ENCODE results near the gene FBLIM1. TPM values are rescaled to one million over a fixed set of nuclear protein-coding genes. Genes with fewer than 3 reads are reported as not detected.

Gene FBLIM1
- total RNA-seq, 4 donors from 2014 or later: 11.4 to 28.0 (median 25.9) TPM

DNA sequence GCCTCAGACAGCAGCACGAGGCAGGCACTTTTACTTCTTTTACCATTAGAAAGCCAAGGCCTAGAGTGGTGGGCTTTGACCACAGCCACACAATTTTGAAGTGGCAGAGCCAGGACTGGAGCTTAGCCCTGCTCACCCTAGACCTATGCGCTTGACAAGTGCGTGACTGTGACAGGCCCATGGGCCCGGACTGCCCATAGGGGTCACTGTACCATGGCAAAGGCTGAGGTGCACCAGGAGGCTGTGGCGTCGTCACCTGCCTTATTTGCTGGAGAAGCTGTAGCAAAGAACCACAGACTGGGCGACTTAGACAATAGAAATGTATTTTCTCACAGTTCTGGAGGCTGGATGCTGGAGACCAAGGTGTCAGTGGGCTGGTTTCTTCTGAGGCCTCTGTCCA lies 18.9 kb upstream of the FBLIM1 start:
- WGBS, 2 donors: 95 to 97% methylated on average over 7 of the region's 7 CpGs
- DNase-seq: no peak
- TF ChIP-seq, protein P1, sequence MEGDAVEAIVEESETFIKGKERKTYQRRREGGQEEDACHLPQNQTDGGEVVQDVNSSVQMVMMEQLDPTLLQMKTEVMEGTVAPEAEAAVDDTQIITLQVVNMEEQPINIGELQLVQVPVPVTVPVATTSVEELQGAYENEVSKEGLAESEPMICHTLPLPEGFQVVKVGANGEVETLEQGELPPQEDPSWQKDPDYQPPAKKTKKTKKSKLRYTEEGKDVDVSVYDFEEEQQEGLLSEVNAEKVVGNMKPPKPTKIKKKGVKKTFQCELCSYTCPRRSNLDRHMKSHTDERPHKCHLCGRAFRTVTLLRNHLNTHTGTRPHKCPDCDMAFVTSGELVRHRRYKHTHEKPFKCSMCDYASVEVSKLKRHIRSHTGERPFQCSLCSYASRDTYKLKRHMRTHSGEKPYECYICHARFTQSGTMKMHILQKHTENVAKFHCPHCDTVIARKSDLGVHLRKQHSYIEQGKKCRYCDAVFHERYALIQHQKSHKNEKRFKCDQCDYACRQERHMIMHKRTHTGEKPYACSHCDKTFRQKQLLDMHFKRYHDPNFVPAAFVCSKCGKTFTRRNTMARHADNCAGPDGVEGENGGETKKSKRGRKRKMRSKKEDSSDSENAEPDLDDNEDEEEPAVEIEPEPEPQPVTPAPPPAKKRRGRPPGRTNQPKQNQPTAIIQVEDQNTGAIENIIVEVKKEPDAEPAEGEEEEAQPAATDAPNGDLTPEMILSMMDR (IDR thresholded peaks at IDR 0.05): no peak
- TF ChIP-seq POLR2A (IDR thresholded peaks at IDR 0.05): no peak
- H3K4me1 ChIP-seq: peaks cover 17 to 40% of the 10 kb centered on the region in 2 donors
- intact Hi-C loops (cut with DNase I): loop anchor here (5.0 kb wide), 1 partner anchor 142 kb away; no protein-coding TSS in a partner anchor
- no peak overlapping the region for H3K4me3 ChIP-seq (replicated peaks in 1 of 3)
- H3K27ac ChIP-seq: no peak overlapping the region
- H3K27me3 ChIP-seq: no peaks in the 10 kb centered on the region
- no peaks in the 10 kb centered on the region for H3K9me3 ChIP-seq
- H3K36me3 ChIP-seq: peaks cover 0 to 3% of the 10 kb centered on the region in 2 donors

DNA sequence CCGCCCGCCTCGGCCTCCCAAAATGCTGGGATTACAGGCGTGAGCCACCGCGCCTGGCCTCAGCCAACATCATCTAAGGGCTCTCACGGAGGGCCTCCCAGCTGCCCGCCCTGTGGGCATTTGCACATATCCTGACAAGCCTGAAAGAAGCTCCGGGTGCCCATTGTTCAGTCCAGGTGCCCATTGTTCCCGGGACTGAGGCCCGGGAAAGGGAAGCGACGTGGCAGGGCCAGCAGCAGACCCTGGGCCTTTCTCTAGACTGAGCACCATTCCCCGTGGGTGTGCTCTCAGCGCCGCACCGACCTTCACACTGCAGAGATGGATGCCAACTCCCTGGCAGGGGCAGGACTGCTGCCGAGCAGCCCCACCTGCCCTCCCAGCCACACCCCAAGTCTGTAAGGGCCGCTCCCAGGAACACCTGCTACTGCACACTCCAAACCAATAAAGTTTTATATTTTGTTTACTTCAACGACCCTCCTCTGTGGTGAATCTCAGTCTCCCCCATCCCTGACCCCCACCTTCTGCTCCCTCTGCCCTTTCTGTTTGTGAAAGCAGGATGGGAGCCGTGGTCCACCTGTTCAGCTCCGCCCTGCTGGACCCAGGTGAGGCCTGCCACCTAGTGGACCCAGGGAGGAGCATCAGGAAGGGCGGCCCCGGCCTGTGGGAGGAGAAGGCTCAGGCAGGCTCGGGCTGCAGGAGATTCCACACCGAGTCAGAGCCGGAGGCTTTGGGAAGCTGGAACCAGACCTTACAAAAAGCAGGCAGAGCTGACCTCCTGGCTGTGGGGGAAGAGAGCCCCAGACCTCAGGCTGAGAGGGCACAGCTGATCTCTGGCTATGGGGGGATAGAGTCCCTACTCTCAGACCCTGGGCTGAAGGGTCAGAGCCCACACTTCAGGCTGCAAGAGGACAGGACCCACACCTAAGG lies 17.4 kb upstream of the FBLIM1 start:
- TF ChIP-seq, protein P1 (IDR thresholded peaks at IDR 0.05): peak; percentile 65 to 97 (median 90)
- no peak for TF ChIP-seq POLR2A (IDR thresholded peaks at IDR 0.05)
- intact Hi-C loops (cut with DNase I): loop anchor here (5.0 kb wide), 1 partner anchor 144 kb away; no protein-coding TSS in a partner anchor
- WGBS, 2 donors: 48 to 54% methylated on average over 16 to 21 of the region's 27 CpGs
- no peaks in the 10 kb centered on the region for H3K27me3 ChIP-seq
- H3K27ac ChIP-seq: no peak overlapping the region
- H3K9me3 ChIP-seq: no peaks in the 10 kb centered on the region
- no peaks in the 10 kb centered on the region for H3K36me3 ChIP-seq
- DNase-seq: peak; percentile 88 to 91
- H3K4me1 ChIP-seq: peaks cover 8 to 26% of the 10 kb centered on the region in 2 donors
- H3K4me3 ChIP-seq (replicated peaks in 1 of 3): no peak overlapping the region

DNA sequence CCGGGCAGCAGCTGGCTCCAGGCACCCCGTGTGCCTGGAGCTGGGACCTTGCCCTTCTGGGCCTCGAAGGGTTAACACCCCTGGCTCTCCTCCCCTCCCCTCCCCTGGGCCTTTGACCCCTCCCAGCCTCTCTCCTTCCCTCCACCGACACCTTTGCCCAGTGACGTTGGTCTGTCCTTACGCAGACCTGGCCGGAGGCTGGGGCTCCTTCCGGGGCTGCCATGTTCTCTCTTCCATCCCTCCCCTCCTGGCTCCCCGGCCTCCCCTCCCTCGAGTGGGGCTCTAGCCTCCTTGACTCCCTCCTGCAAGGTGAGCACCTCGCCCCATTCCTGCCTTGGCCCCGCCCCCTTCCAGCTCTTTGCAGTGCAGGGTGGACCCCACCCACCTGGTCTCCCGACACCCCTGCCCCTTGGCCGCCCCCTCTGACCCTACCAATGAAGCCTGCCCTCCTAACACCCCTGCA lies 16.2 kb upstream of the FBLIM1 start, which contains the start of gene TMEM82:
TMEM82 (plus strand) TSS at position 161 of the 463 bp plus-strand sequence; CDS start at position 222, 61 bp downstream.
- TF ChIP-seq, protein P1 (IDR thresholded peaks at IDR 0.05): no peak
- TF ChIP-seq POLR2A (IDR thresholded peaks at IDR 0.05): no peak
- intact Hi-C loops (cut with DNase I): loop anchor here (5.0 kb wide), 1 partner anchor 145 kb away; no protein-coding TSS in a partner anchor
- Histone ChIP-seq H3K4me1 (peaks cover 0 to 14% of the 10 kb centered on the region in 2 donors), H3K27ac (no peak within 1 kb of the TSS), H3K36me3 (no peaks in the 10 kb centered on the region), H3K9me3 (no peaks in the 10 kb centered on the region), H3K4me3 (replicated peaks in 1 of 3) (no peak within 1 kb of the TSS), H3K27me3 (no peaks in the 10 kb centered on the region)
- 32 to 33% methylated on average over 13 to 14 of the region's 14 CpGs for WGBS, 2 donors
- no peak for DNase-seq

DNA sequence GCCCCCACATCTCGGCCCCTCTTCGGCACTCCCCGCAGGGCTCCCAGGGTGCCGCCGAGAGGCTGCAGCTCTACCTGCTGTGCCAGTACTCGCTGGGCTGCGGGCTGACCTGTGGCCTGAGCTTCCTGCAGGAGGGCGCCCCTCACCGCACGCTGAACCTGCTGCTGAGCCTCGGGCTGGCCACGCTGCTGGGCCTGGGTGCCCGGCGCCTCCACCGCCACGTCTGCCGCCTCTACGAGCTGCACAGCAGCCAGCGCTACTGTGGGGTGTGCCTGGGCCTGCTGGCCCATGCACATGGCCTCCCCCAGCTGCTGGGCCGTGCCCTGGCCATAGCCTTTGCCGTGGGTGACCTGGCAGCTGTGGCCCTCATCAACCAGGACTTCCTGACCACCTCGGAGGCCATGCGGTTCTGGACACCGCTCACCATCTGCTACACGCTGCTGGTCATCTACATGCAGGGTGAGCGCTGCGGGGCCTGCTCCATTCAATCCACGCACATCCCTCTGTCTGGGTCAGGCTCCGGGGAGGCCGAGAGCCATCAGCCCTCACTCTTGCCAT lies 14.4 kb upstream of the FBLIM1 start:
- DNase-seq: no peak
- peaks cover 0 to 12% of the 10 kb centered on the region in 2 donors for H3K4me1 ChIP-seq
- H3K27me3 ChIP-seq: no peaks in the 10 kb centered on the region
- no peaks in the 10 kb centered on the region for H3K9me3 ChIP-seq
- TF ChIP-seq POLR2A (IDR thresholded peaks at IDR 0.05): no peak
- TF ChIP-seq, protein P1 (IDR thresholded peaks at IDR 0.05): no peak
- intact Hi-C loops (cut with DNase I): loop anchor here (5.0 kb wide), 1 partner anchor 147 kb away; no protein-coding TSS in a partner anchor
- H3K4me3 ChIP-seq (replicated peaks in 1 of 3): no peak overlapping the region
- H3K27ac ChIP-seq: no peak overlapping the region
- 80 to 88% methylated on average over 8 to 14 of the region's 30 CpGs for WGBS, 2 donors
- H3K36me3 ChIP-seq: no peaks in the 10 kb centered on the region

All from thyroid gland (tissue), 4 donors.